Activated T-helper 2 cell treated with anti-CD3 and anti-CD28 coated beads, Interferon-gamma antibody, Interleukin-2, Interleukin-4, amounts not matched to agents 10 μg/mL and 5 μg/mL and 100 μg/mL, durations not matched to agents 14 hours and 24 hours and 36 hours (primary cell): ENCODE results near the gene MTPN. TPM values are rescaled to one million over a fixed set of nuclear protein-coding genes. Genes with fewer than 3 reads are reported as not detected.

Experiments used
- DNase-seq: peaks from one replicate; pipeline ENCODE4 v3.0.0; 2021; ENCODE audit warnings: low spot score
- H3K27ac Mint-ChIP-seq: one replicate; pipeline ENCODE4 v1.8.0; 2021; ENCODE audit warnings: mixed read lengths
- H3K27me3 Mint-ChIP-seq: one replicate; pipeline ENCODE4 v1.8.0; 2021; ENCODE audit warnings: low read depth, mixed read lengths
- H3K36me3 Mint-ChIP-seq: one replicate; pipeline ENCODE4 v1.8.0; 2021; ENCODE audit warnings: low read depth, mixed read lengths
- H3K4me1 Mint-ChIP-seq: one replicate; pipeline ENCODE4 v1.8.0; 2021; ENCODE audit warnings: low read depth, mixed read lengths
- H3K4me3 Mint-ChIP-seq: one replicate; pipeline ENCODE4 v1.8.0; 2021; ENCODE audit warnings: low read depth, mild to moderate bottlenecking, moderate library complexity, mixed read lengths
- H3K9me3 Mint-ChIP-seq: one replicate; pipeline ENCODE4 v1.8.0; 2021; ENCODE audit warnings: mixed read lengths
- intact Hi-C: fragments of 100-400 bp; cut with micrococcal nuclease; formaldehyde crosslinking; loops from one replicate; pipeline ENCODE4 v1.15.1; 2023
- total RNA-seq: library from RNA; stranded (reverse); gene quantifications from 2 replicates; pipeline ENCODE4 v1.2.3, GENCODE V29; 2022

Gene MTPN
- total RNA-seq, 1 donor from 2014 or later: 113 TPM

DNA sequence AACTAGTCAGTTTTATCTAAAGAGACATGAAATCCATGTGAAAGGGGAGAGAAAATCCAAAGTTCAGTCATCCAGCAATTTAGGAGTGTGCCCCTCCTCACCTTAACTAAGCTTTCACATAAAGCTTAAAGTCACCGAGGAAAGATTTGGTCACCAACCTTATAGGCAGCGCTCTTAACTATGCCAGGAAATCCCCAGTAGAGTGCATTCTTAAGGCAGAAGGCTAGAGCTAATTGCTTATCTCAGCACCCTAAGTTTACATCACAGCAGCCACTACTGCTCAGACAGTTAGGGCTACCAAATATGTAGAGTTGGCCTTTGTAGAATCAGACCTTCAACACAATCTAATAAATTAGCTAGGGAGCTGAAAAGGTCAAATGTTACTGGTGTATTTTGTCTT is 47.9 kb downstream of the MTPN start:
- H3K4me3 Mint-ChIP-seq: no peak overlapping the region
- no peak overlapping the region for H3K27ac Mint-ChIP-seq
- peaks cover 15% of the 10 kb centered on the region for H3K4me1 Mint-ChIP-seq
- H3K9me3 Mint-ChIP-seq: no peaks in the 10 kb centered on the region
- H3K36me3 Mint-ChIP-seq: peaks cover 35% of the 10 kb centered on the region
- intact Hi-C loops: no loop called here
- no peak for DNase-seq
- no peaks in the 10 kb centered on the region for H3K27me3 Mint-ChIP-seq

DNA sequence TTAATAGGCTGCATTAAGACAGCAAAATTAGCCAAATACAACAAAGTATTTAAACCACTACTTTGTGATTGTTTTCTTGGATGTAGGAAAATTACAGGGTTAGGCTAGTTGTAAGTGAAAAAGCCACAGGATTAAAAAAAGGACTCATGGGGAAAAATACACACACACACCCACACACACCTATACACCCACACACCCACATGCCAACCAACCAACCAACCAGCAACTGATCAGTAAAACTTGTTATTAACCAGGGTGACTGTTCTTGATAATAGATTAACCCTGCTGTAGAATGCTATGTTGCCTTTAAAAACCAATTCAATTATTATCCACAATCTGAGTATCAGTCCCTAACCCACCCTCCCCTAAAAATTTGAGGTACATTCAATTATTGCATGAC is 49.0 kb downstream of the MTPN start:
- H3K4me3 Mint-ChIP-seq: no peak overlapping the region
- H3K27me3 Mint-ChIP-seq: no peaks in the 10 kb centered on the region
- intact Hi-C loops: no loop called here
- H3K9me3 Mint-ChIP-seq: no peaks in the 10 kb centered on the region
- H3K4me1 Mint-ChIP-seq: peaks cover 5% of the 10 kb centered on the region
- H3K36me3 Mint-ChIP-seq: peaks cover 35% of the 10 kb centered on the region
- DNase-seq: no peak
- H3K27ac Mint-ChIP-seq: no peak overlapping the region

DNA sequence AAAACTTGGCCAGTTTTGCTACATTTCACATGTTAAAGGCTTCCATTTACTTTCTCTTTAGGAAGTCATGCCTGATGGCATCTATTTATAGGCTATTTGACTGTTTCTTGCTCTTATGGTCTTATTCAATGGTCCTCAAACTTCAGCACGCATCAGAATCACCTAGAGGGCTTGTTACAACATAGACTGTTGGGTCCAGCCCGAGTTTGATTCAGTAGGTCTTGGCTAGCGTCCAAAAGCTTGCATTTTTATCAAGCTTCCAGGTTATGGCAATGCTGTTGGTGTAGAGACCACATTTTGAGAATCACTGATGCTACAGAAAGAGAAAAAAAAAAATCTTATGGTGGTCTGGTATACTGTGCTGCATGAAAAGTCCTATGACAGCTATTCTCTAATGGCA is 51.9 kb downstream of the MTPN start:
- intact Hi-C loops: no loop called here

GRCh38 chr7:135924302-135924701 is 52.9 kb downstream of the MTPN start:
- Mint-ChIP-seq H3K27ac (no peak overlapping the region), H3K27me3 (no peaks in the 10 kb centered on the region), H3K9me3 (no peaks in the 10 kb centered on the region), H3K36me3 (peaks cover 24% of the 10 kb centered on the region), H3K4me3 (no peak overlapping the region), H3K4me1 (peaks cover 1% of the 10 kb centered on the region)
- DNase-seq: no peak
- intact Hi-C loops: no loop called here

More for the DNA sequence above, 51.9 kb downstream of the MTPN start:
- H3K4me3 Mint-ChIP-seq: no peak overlapping the region
- H3K9me3 Mint-ChIP-seq: no peaks in the 10 kb centered on the region
- H3K4me1 Mint-ChIP-seq: peaks cover 5% of the 10 kb centered on the region
- H3K27ac Mint-ChIP-seq: no peak overlapping the region
- H3K27me3 Mint-ChIP-seq: no peaks in the 10 kb centered on the region
- peaks cover 29% of the 10 kb centered on the region for H3K36me3 Mint-ChIP-seq
- DNase-seq: no peak

DNA sequence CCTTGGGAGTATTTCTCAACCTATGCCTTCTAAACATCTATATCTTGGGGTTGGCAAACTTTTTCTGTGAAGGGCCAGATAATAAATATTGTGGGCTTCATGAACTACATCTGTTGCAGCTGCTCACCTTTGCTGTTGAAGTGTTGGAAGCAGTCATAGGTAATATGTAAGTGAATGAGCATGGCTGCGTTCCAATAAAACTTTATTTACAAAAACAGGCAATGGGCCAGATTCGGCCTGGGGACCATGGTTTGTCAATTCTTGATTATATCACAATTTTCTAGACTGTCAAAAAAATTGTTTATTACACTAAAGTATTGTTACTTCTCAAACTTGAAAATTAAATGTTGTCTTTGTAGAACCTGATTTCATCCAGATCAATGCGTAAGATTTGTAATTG is 54.9 kb downstream of the MTPN start:
- intact Hi-C loops: no loop called here

GRCh38 chr7:135920478-135920877 is 56.7 kb downstream of the MTPN start:
- Mint-ChIP-seq H3K4me1 (no peaks in the 10 kb centered on the region), H3K4me3 (no peak overlapping the region), H3K27me3 (no peaks in the 10 kb centered on the region), H3K9me3 (no peaks in the 10 kb centered on the region), H3K27ac (no peak overlapping the region), H3K36me3 (no peaks in the 10 kb centered on the region)
- intact Hi-C loops: no loop called here
- no peak for DNase-seq

More for the DNA sequence above, 54.9 kb downstream of the MTPN start:
- no peak overlapping the region for H3K4me3 Mint-ChIP-seq
- H3K9me3 Mint-ChIP-seq: no peaks in the 10 kb centered on the region
- no peaks in the 10 kb centered on the region for H3K27me3 Mint-ChIP-seq
- no peak for DNase-seq
- H3K4me1 Mint-ChIP-seq: no peaks in the 10 kb centered on the region
- H3K36me3 Mint-ChIP-seq: peaks cover 12% of the 10 kb centered on the region
- no peak overlapping the region for H3K27ac Mint-ChIP-seq

GRCh38 chr7:135919071-135919841 is 57.9 kb downstream of the MTPN start:
- Mint-ChIP-seq H3K4me1 (no peaks in the 10 kb centered on the region), H3K27ac (no peak overlapping the region), H3K9me3 (no peaks in the 10 kb centered on the region), H3K27me3 (no peaks in the 10 kb centered on the region), H3K4me3 (no peak overlapping the region), H3K36me3 (no peaks in the 10 kb centered on the region)
- DNase-seq: no peak
- intact Hi-C loops: no loop called here

- intact Hi-C loops: no loop called here
- Mint-ChIP-seq H3K36me3 (no peaks in the 10 kb centered on the region), H3K4me1 (no peaks in the 10 kb centered on the region), H3K9me3 (no peaks in the 10 kb centered on the region), H3K27ac (no peak overlapping the region), H3K27me3 (peaks cover 1% of the 10 kb centered on the region), H3K4me3 (no peak overlapping the region)
- no peak for DNase-seq
These were observed 59.0 kb downstream of the MTPN start for GRCh38 chr7:135918134-135918533.

DNA sequence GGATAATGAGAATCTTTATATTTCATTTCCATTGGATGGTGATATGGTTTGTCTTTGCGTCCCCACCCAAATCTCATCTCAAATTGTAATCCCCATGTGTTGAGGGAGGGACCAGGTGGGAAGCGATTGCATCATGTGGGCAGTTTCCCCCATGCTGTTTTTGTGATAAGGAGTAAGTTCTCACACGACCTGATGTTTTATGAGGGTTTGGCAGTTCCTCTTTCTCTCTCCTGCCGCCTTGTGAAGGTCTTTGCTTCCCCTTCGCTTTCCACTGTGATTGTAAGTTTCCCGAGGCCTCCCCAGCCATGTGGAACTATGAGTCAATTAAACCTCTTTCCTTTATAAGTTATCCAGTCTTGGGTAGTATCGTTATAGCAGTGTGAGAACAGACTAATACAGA is 59.4 kb downstream of the MTPN start:
- Mint-ChIP-seq H3K27ac (no peak overlapping the region), H3K27me3 (peaks cover 1% of the 10 kb centered on the region), H3K36me3 (no peaks in the 10 kb centered on the region), H3K4me1 (no peaks in the 10 kb centered on the region), H3K9me3 (no peaks in the 10 kb centered on the region), H3K4me3 (no peak overlapping the region)
- no peak for DNase-seq
- intact Hi-C loops: no loop called here

GRCh38 chr7:135914346-135914745 is 62.8 kb downstream of the MTPN start:
- Mint-ChIP-seq H3K4me3 (no peak overlapping the region), H3K4me1 (no peaks in the 10 kb centered on the region)

DNA sequence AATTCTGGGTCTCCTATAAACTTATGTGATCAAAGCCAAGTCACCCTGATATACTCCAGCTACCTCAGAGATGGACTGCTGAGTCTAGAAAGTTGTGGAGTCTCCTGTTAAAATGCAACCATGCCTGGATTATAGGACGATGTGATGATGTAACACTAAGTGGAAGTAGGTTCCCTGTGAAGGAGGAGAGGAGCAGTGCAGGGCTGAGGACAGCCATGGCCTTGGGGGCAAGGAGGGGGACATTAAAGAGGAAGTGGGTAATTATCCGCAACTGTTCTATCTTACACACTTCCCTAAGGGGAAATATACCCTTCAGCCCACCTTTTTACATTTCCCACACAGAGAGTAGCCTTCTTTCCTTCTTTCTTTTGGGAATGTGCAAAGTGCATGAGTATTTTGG is 63.8 kb downstream of the MTPN start:
- Mint-ChIP-seq H3K36me3 (no peaks in the 10 kb centered on the region), H3K27me3 (peaks cover 7% of the 10 kb centered on the region), H3K4me3 (no peak overlapping the region), H3K4me1 (no peaks in the 10 kb centered on the region), H3K9me3 (no peaks in the 10 kb centered on the region), H3K27ac (no peak overlapping the region)
- no peak for DNase-seq
- intact Hi-C loops: no loop called here

More at GRCh38 chr7:135914346-135914745, 62.8 kb downstream of the MTPN start:
- Mint-ChIP-seq H3K9me3 (no peaks in the 10 kb centered on the region), H3K27ac (no peak overlapping the region), H3K36me3 (no peaks in the 10 kb centered on the region), H3K27me3 (peaks cover 7% of the 10 kb centered on the region)
- intact Hi-C loops: no loop called here
- no peak for DNase-seq

- Mint-ChIP-seq H3K27ac (no peak overlapping the region), H3K36me3 (no peaks in the 10 kb centered on the region), H3K27me3 (peaks cover 7% of the 10 kb centered on the region), H3K4me1 (no peaks in the 10 kb centered on the region), H3K4me3 (no peak overlapping the region), H3K9me3 (no peaks in the 10 kb centered on the region)
- no peak for DNase-seq
- intact Hi-C loops: no loop called here
These were observed 66.1 kb downstream of the MTPN start for GRCh38 chr7:135911099-135911498.

- intact Hi-C loops: no loop called here
- no peaks in the 10 kb centered on the region for H3K36me3 Mint-ChIP-seq
- DNase-seq: no peak
- H3K9me3 Mint-ChIP-seq: no peaks in the 10 kb centered on the region
- peaks cover 7% of the 10 kb centered on the region for H3K27me3 Mint-ChIP-seq
- no peak overlapping the region for H3K27ac Mint-ChIP-seq
- no peaks in the 10 kb centered on the region for H3K4me1 Mint-ChIP-seq
- H3K4me3 Mint-ChIP-seq: no peak overlapping the region
These were observed 66.6 kb downstream of the MTPN start for GRCh38 chr7:135910393-135911036.
